PC-3 (cell line): ENCODE measurements around the gene TRIM14. TPM values are rescaled to one million over a fixed set of nuclear protein-coding genes. Genes with fewer than 3 reads are reported as not detected.
"Not testable (repeated sequence)": the region's sequence is repeated elsewhere in the genome, so short reads cannot be mapped to it uniquely, and the experiment has no call there.

Source experiments
- ATAC-seq: fragments of 200-7000 bp; cut with Tn5 transposase; 2 replicates; pipeline ENCODE4 v1.9.1; 2020; ENCODE audit warnings: mild to moderate bottlenecking, moderate library complexity
- BruUV-seq: library from RNA; stranded (reverse); fragments of 400-500 nt; replicated peaks from 2 replicates; lab custom pipeline; 2021; lab: Mats Ljungman, UMichigan
- CTCF ChIA-PET: fragments of 300-600 bp; sonication (Branson Sonifier 250); formaldehyde crosslinking; loops from one replicate; lab custom pipeline; 2022; ENCODE audit warnings: antibody characterized with exemption; lab: Charles Lee
- POLR2A ChIA-PET: fragments of 300-600 bp; sonication (Branson Sonifier 250); formaldehyde crosslinking; loops from one replicate; lab custom pipeline; 2022; ENCODE audit warnings: antibody characterized with exemption; ENCODE audit not compliant: unreplicated experiment; lab: Charles Lee
- DNase-seq: peaks from one replicate; pipeline ENCODE4 v3.0.0-alpha.2; 2015
- H2AFZ ChIP-seq: fragments of 300-600 bp; sonication (generic); 2 replicates; pipeline ENCODE4 v1.6.0; 2016; ENCODE audit warnings: antibody characterized with exemption, low read length
- H3F3A ChIP-seq: fragments of 300-600 bp; sonication (generic); one replicate; pipeline ENCODE4 v1.6.0; 2017; ENCODE audit warnings: antibody characterized with exemption, low read length, control low read depth, mild to moderate bottlenecking; ENCODE audit not compliant: unreplicated experiment
- H3K27ac ChIP-seq: fragments of 300-600 bp; sonication (generic); 2 replicates; pipeline ENCODE4 v1.5.1; 2016; ENCODE audit warnings: mild to moderate bottlenecking, low read length
- H3K27me3 ChIP-seq: fragments of 300-600 bp; sonication (generic); 2 replicates; pipeline ENCODE4 v1.6.1; 2016; ENCODE audit warnings: low read length, mixed read lengths
- H3K36me3 ChIP-seq: fragments of 300-600 bp; sonication (generic); 2 replicates; pipeline ENCODE4 v1.6.1; 2016; ENCODE audit warnings: low read depth, mixed run types, low read length, mixed read lengths
- H3K4me1 ChIP-seq: fragments of 300-600 bp; sonication (generic); 2 replicates; pipeline ENCODE4 v1.5.1; 2016; ENCODE audit warnings: low read length; ENCODE audit not compliant: insufficient read depth
- H3K4me2 ChIP-seq: fragments of 300-600 bp; sonication (generic); 2 replicates; pipeline ENCODE4 v1.6.0; 2016; ENCODE audit warnings: low read length
- H3K4me3 ChIP-seq: fragments of 300-600 bp; sonication (generic); 2 replicates; pipeline ENCODE4 v1.5.1; 2016; ENCODE audit warnings: mild to moderate bottlenecking, low read length, mixed read lengths
- H3K79me2 ChIP-seq: fragments of 300-600 bp; sonication (generic); 2 replicates; pipeline ENCODE4 v1.6.1; 2017; ENCODE audit warnings: low read length, mixed read lengths
- H3K9ac ChIP-seq: fragments of 300-600 bp; sonication (generic); 2 replicates; pipeline ENCODE4 v1.6.0; 2016; ENCODE audit warnings: mild to moderate bottlenecking, low read length
- H3K9me2 ChIP-seq: fragments of 300-600 bp; sonication (generic); replicated peaks from 2 replicates; pipeline ENCODE4 v1.6.1; 2016; ENCODE audit warnings: mixed run types, low read length, mixed read lengths
- H3K9me3 ChIP-seq: fragments of 300-600 bp; sonication (generic); 2 replicates; pipeline ENCODE4 v1.6.1; 2016; ENCODE audit warnings: low read length, mixed read lengths
- H4K20me1 ChIP-seq: fragments of 300-600 bp; sonication (generic); 2 replicates; pipeline ENCODE4 v1.6.1; 2016; ENCODE audit warnings: low read length, mixed read lengths
- EZH2 ChIP-seq: fragments of 300-600 bp; sonication (generic); IDR thresholded peaks from one replicate; pipeline ENCODE4 v1.6.1; 2017; ENCODE audit warnings: antibody characterized with exemption, mild to moderate bottlenecking, low read length; ENCODE audit not compliant: unreplicated experiment
- EZH2phosphoT487 ChIP-seq: fragments of 300-600 bp; sonication (generic); IDR thresholded peaks from 2 replicates; pipeline ENCODE4 v1.6.1; 2018; ENCODE audit warnings: mild to moderate bottlenecking, antibody characterized with exemption, low read length, borderline replicate concordance
- intact Hi-C: fragments of 100-400 bp; cut with micrococcal nuclease; formaldehyde crosslinking; loops from 2 replicates; pipeline ENCODE4 v1.9.0; 2023
- total RNA-seq: library from RNA; depleted of rRNA; stranded (reverse); fragments of >200 nt; gene quantifications from 2 replicates; pipeline ENCODE4 v1.2.3, GENCODE V29; 2014
- TF ChIP-seq, protein P1 (sequence below): fragments of 300-600 bp; sonication (generic); conservative IDR thresholded peaks from 2 replicates; pipeline ENCODE4 v1.5.1; 2017; ENCODE audit warnings: antibody characterized with exemption, low read depth, mild to moderate bottlenecking, low read length

The TRIM14 gene
- total RNA-seq, 1 experiment from 2014 or later = 11.2 TPM

DNA sequence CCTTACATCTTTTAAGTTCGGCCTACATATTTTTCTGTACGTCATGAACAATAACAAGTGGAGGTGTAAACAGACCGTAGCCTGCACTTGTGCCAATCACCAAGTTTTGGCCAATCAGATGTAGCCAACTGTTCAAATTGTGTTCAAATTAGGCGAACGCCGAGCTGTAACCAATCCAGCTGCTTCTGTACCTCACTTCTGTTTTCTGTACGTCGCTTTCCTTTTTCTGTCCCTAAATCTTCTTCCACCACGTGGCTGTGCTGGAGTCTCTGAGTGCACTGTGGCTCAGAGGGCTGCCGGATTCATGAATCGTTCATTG lies 26.4 kb downstream of the TRIM14 start:
- intact Hi-C loops = no loop called here
- Histone ChIP-seq H3K9me2 (no peaks in the 10 kb centered on the region), H3K9me3 (no peaks in the 10 kb centered on the region), H3K4me1 (no peaks in the 10 kb centered on the region), H4K20me1 (no peaks in the 10 kb centered on the region), H2AFZ (no peak overlapping the region), H3K4me2 (no peak overlapping the region), H3K36me3 (no peaks in the 10 kb centered on the region), H3K4me3 (no peak overlapping the region), H3K27me3 (no peaks in the 10 kb centered on the region), H3K27ac (no peak overlapping the region), H3K79me2 (no peaks in the 10 kb centered on the region), H3F3A (no peaks in the 10 kb centered on the region), H3K9ac (no peak overlapping the region)
- TF ChIP-seq, protein P1, sequence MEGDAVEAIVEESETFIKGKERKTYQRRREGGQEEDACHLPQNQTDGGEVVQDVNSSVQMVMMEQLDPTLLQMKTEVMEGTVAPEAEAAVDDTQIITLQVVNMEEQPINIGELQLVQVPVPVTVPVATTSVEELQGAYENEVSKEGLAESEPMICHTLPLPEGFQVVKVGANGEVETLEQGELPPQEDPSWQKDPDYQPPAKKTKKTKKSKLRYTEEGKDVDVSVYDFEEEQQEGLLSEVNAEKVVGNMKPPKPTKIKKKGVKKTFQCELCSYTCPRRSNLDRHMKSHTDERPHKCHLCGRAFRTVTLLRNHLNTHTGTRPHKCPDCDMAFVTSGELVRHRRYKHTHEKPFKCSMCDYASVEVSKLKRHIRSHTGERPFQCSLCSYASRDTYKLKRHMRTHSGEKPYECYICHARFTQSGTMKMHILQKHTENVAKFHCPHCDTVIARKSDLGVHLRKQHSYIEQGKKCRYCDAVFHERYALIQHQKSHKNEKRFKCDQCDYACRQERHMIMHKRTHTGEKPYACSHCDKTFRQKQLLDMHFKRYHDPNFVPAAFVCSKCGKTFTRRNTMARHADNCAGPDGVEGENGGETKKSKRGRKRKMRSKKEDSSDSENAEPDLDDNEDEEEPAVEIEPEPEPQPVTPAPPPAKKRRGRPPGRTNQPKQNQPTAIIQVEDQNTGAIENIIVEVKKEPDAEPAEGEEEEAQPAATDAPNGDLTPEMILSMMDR = no peak
- TF ChIP-seq EZH2phosphoT487 (no peak), EZH2 (no peak)
- CTCF ChIA-PET = no interaction called here
- DNase-seq = no peak
- POLR2A ChIA-PET = no interaction called here
- ATAC-seq = no peak
- no TSS peak for BruUV-seq

DNA sequence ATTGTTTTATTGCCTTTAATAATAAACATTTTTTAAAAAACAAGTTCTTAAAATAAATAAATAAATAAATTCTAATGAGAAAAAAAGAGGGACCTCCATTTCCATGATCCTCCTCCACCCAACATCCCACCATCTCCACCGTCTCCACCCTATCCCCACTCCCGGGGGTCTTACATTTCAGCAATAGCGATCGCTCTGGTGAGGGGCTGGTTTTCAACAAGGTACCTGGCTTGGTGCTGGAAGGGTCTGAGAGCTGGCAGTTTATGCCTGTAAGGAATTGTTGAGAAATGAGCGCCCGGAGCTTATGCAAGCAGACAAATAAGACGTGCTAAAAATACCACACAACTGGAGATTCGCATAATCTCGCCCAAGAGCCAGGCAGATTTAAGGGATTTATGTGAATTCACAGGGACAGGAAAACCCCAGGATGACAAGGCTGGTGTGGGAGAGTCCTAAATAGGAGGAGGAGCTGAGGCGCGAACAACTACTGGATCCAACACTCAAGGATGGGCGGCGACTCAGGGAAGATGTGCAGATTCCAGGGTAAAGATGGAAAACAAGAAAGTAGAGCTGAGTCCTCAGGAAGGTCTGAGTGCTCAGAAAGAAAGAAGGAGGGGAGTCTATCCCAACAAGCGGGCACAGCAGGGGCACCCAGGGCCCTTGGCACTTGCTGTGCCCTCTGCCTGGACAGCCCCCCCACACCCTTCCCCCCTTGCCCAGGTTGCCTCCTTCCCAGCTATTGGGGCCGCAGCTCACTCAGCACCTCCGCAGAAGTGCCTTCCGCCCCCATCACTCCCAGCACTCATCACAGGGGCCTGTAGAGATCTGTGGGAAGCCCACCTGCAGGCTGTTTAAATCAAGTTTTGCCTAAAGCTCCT lies 27.0 kb downstream of the TRIM14 start:
- BruUV-seq = no TSS peak
- ATAC-seq = no peak
- no peaks in the 10 kb centered on the region for H3K4me1 ChIP-seq
- H2AFZ ChIP-seq = no peak overlapping the region
- no peak overlapping the region for H3K4me3 ChIP-seq
- CTCF ChIA-PET = no interaction called here
- no peaks in the 10 kb centered on the region for H3K79me2 ChIP-seq
- H3K9me3 ChIP-seq = no peaks in the 10 kb centered on the region
- POLR2A ChIA-PET = no interaction called here
- TF ChIP-seq, protein P1 = no peak
- TF ChIP-seq EZH2 (no peak), EZH2phosphoT487 (no peak)
- intact Hi-C loops = no loop called here
- H3F3A ChIP-seq = no peaks in the 10 kb centered on the region
- no peak for DNase-seq
- H3K9me2 ChIP-seq = no peaks in the 10 kb centered on the region
- no peaks in the 10 kb centered on the region for H3K27me3 ChIP-seq
- H3K9ac ChIP-seq = no peak overlapping the region
- no peaks in the 10 kb centered on the region for H3K36me3 ChIP-seq
- H4K20me1 ChIP-seq = no peaks in the 10 kb centered on the region
- no peak overlapping the region for H3K4me2 ChIP-seq
- no peak overlapping the region for H3K27ac ChIP-seq

DNA sequence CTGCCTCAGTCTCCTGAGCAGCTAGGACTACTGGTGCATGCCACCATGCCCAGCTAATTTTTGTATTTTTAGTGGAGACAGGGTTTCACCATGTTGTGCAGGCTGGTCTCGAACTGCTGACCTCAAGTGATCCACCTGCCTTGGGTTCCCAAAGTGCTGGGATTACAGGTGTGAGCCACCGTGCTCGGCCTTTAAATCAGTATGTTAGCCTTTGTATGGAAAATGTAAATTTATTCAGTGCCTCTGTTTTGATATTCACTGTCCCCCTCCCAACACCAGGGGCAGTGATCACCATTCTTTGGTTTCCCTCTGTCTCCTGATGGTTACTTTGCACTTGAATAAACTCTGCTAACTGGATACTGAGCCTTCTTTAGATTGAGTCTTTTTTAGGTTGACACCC lies 28.3 kb downstream of the TRIM14 start:
- BruUV-seq, H3K4me3 ChIP-seq, H3K9ac ChIP-seq, H3K4me2 ChIP-seq, H3K4me1 ChIP-seq, DNase-seq, H4K20me1 ChIP-seq, H3F3A ChIP-seq, POLR2A ChIA-PET, H3K9me2 ChIP-seq, H3K27me3 ChIP-seq, intact Hi-C loops, CTCF ChIA-PET, H3K79me2 ChIP-seq, H2AFZ ChIP-seq, H3K27ac ChIP-seq, H3K9me3 ChIP-seq, ATAC-seq, H3K36me3 ChIP-seq: not testable (repeated sequence)
